H1 (cell line): ENCODE data around the gene MLN. TPM values are rescaled to one million over a fixed set of nuclear protein-coding genes. Genes with fewer than 3 reads are reported as not detected.
A peak's percentile ranks its signal among the peaks of the same experiment; 100 is the strongest.

ENCODE experiments used
- CTCF ChIA-PET: fragments of 300-600 bp; sonication (Branson Sonifier 250); formaldehyde crosslinking; loops from one replicate; lab custom pipeline; 2021; ENCODE audit not compliant: partially characterized antibody; lab: Charles Lee
- POLR2A ChIA-PET: fragments of 300-600 bp; sonication (Branson Sonifier 250); formaldehyde crosslinking; loops from one replicate; lab custom pipeline; 2021; ENCODE audit warnings: inconsistent platforms; ENCODE audit not compliant: partially characterized antibody; lab: Charles Lee
- DNase-seq, 2 experiments: peaks; one replicate each; pipeline versions ENCODE4 v3.0.0 to v3.0.0-alpha.2; 2010 to 2022; ENCODE audit warnings: low spot score in 2 of 2, low read depth in 1 of 2, mixed read lengths in 1 of 2
- FAIRE-seq: peaks from 2 replicates; lab custom pipeline; 2011; peaks lifted over from hg19 to GRCh38; lab: Jason Lieb, UNC
- H2AFZ ChIP-seq: 2 replicates; pipeline ENCODE4 v1.8.1; 2012; ENCODE audit warnings: low read length, inconsistent platforms
- H2AK5ac ChIP-seq: 2 replicates; pipeline ENCODE4 v1.6.1; 2013; ENCODE audit warnings: low read depth, low read length
- H2BK120ac ChIP-seq: replicated peaks from 2 replicates; pipeline ENCODE3; 2013; ENCODE audit warnings: low read depth, low read length, inconsistent platforms
- H2BK12ac ChIP-seq: 2 replicates; pipeline ENCODE4 v1.6.1; 2013; ENCODE audit warnings: low read depth, low read length
- H2BK15ac ChIP-seq: 2 replicates; pipeline ENCODE4 v1.6.1; 2013; ENCODE audit warnings: low read length
- H2BK20ac ChIP-seq: 2 replicates; pipeline ENCODE4 v1.6.1; 2013; ENCODE audit warnings: low read length
- H2BK5ac ChIP-seq: 2 replicates; pipeline ENCODE4 v1.6.1; 2013; ENCODE audit warnings: low read depth, low read length
- H3K14ac ChIP-seq: 2 replicates; pipeline ENCODE4 v1.6.1; 2013; ENCODE audit warnings: inconsistent platforms; ENCODE audit not compliant: insufficient read length
- H3K18ac ChIP-seq: 2 replicates; pipeline ENCODE4 v1.6.1; 2013; ENCODE audit warnings: low read length; ENCODE audit errors: extremely low read depth
- H3K23ac ChIP-seq: 2 replicates; pipeline ENCODE4 v1.6.1; 2013; ENCODE audit warnings: inconsistent platforms; ENCODE audit not compliant: insufficient read length
- H3K23me2 ChIP-seq: 2 replicates; pipeline ENCODE4 v1.6.1; 2013; ENCODE audit warnings: low read depth, low read length
- H3K27ac ChIP-seq: 2 replicates; pipeline ENCODE4 v1.6.1; 2011; ENCODE audit warnings: low read depth, low read length, inconsistent platforms
- H3K27me3 ChIP-seq, 4 experiments: replicated peaks in 1 of 4; 1 replicate in 1 of 4; 2 replicates in 3 of 4; pipeline versions ENCODE4 v1.6.1 to v1.8.1; 2011 to 2013; ENCODE audit warnings: low read length in 3 of 4, mild to moderate bottlenecking in 3 of 4, inconsistent platforms in 2 of 4, mixed read lengths in 2 of 4, moderate library complexity in 1 of 4; ENCODE audit not compliant: control insufficient read depth in 3 of 4, insufficient read depth in 3 of 4; ENCODE audit errors: extremely low read depth in 1 of 4
- H3K36me3 ChIP-seq, 4 experiments: 2 replicates each; pipeline versions ENCODE4 v1.6.1 to v1.8.1; 2011 to 2013; ENCODE audit warnings: mild to moderate bottlenecking in 4 of 4, low read length in 3 of 4, moderate library complexity in 2 of 4, control low read depth in 1 of 4, inconsistent platforms in 1 of 4; ENCODE audit not compliant: insufficient read depth in 4 of 4, control insufficient read depth in 2 of 4
- H3K4ac ChIP-seq: replicated peaks from 2 replicates; pipeline ENCODE3; 2013; ENCODE audit warnings: low read length, low read depth, mixed read lengths, inconsistent platforms; ENCODE audit not compliant: insufficient read length
- H3K4me1 ChIP-seq, 4 experiments: replicated peaks in 1 of 4; 1 replicate in 1 of 4; 2 replicates in 3 of 4; pipeline versions ENCODE4 v1.6.1 to v1.8.1; 2011 to 2013; ENCODE audit warnings: low read length in 3 of 4, inconsistent platforms in 2 of 4, mixed read lengths in 1 of 4; ENCODE audit not compliant: insufficient read depth in 4 of 4, control insufficient read depth in 3 of 4
- H3K4me2 ChIP-seq, 2 experiments: 2 replicates each; pipeline versions ENCODE4 v1.6.1 to v1.8.1; 2011 to 2013; ENCODE audit warnings: low read depth in 2 of 2, low read length in 2 of 2, control low read depth in 1 of 2, inconsistent platforms in 1 of 2, mild to moderate bottlenecking in 1 of 2; ENCODE audit not compliant: insufficient read depth in 1 of 2
- H3K4me3 ChIP-seq, 4 experiments: fragments of 200-600, 300-600 bp in 1 of 4; sonication (generic), shearing (Covaris generic), sonication (Bioruptor Twin) in 1 of 4; 2 replicates each; pipeline versions ENCODE4 v1.5.1 to v1.8.1; 2011 to 2016; ENCODE audit warnings: low read length in 4 of 4, low read depth in 3 of 4, control low read depth in 2 of 4, inconsistent platforms in 2 of 4, mild to moderate bottlenecking in 2 of 4, mixed read lengths in 1 of 4, moderate library complexity in 1 of 4; ENCODE audit not compliant: insufficient read depth in 2 of 4; ENCODE audit errors: extremely low read depth in 1 of 4
- H3K56ac ChIP-seq: replicated peaks from 2 replicates; pipeline ENCODE3; 2013; ENCODE audit warnings: low read depth, mild to moderate bottlenecking, mixed read lengths, low read length, inconsistent platforms; ENCODE audit not compliant: insufficient read length
- H3K79me1 ChIP-seq: 2 replicates; pipeline ENCODE4 v1.6.1; 2013; ENCODE audit warnings: low read depth, low read length, control low read depth
- H3K79me2 ChIP-seq, 2 experiments: 2 replicates each; pipeline versions ENCODE4 v1.6.1 to v1.8.1; 2012 to 2013; ENCODE audit warnings: low read length in 2 of 2, mild to moderate bottlenecking in 2 of 2, inconsistent platforms in 1 of 2; ENCODE audit not compliant: insufficient read depth in 2 of 2, control insufficient read depth in 1 of 2
- H3K9ac ChIP-seq, 4 experiments: replicated peaks in 1 of 4; 1 replicate in 1 of 4; 2 replicates in 3 of 4; pipeline versions ENCODE4 v1.6.1 to v1.8.1; 2011 to 2013; ENCODE audit warnings: low read depth in 3 of 4, low read length in 3 of 4, control low read depth in 2 of 4, mild to moderate bottlenecking in 2 of 4, moderate library complexity in 2 of 4, inconsistent platforms in 1 of 4; ENCODE audit errors: extremely low read depth in 1 of 4
- H3K9me3 ChIP-seq, 2 experiments: 2 replicates each; pipeline versions ENCODE4 v1.6.1 to v1.8.1; 2012 to 2013; ENCODE audit warnings: mild to moderate bottlenecking in 2 of 2, moderate library complexity in 2 of 2, control low read depth in 1 of 2, inconsistent platforms in 1 of 2, low read depth in 1 of 2, low read length in 1 of 2, mixed read lengths in 1 of 2; ENCODE audit not compliant: insufficient read depth in 2 of 2
- H4K20me1 ChIP-seq, 2 experiments: replicated peaks in 1 of 2; 2 replicates each; pipeline versions ENCODE3 to v1.8.1; 2011 to 2013; ENCODE audit warnings: inconsistent platforms in 2 of 2, low read length in 2 of 2, mild to moderate bottlenecking in 1 of 2; ENCODE audit not compliant: insufficient read depth in 2 of 2, control insufficient read depth in 1 of 2
- H4K5ac ChIP-seq: 2 replicates; pipeline ENCODE4 v1.6.1; 2013; ENCODE audit warnings: low read length, low read depth, mixed read lengths, inconsistent platforms; ENCODE audit not compliant: insufficient read length
- H4K8ac ChIP-seq: 2 replicates; pipeline ENCODE4 v1.8.0; 2013; ENCODE audit warnings: mild to moderate bottlenecking, moderate library complexity, low read length, inconsistent platforms; ENCODE audit not compliant: insufficient read depth; ENCODE audit errors: extremely low read depth
- H4K91ac ChIP-seq: replicated peaks from 2 replicates; pipeline ENCODE3; 2013; ENCODE audit warnings: low read length, mixed read lengths, inconsistent platforms; ENCODE audit not compliant: insufficient read length
- CBX8 ChIP-seq: fragments of 300-800, 300-1000 bp; sonication (generic); IDR thresholded peaks from 2 replicates; pipeline ENCODE4 v1.7.1; 2016; ENCODE audit warnings: low read depth, low read length, borderline replicate concordance
- CEBPB ChIP-seq: IDR thresholded peaks from 2 replicates; pipeline ENCODE4 v1.6.1; 2012; ENCODE audit warnings: low read depth, low read length
- CREB1 ChIP-seq: IDR thresholded peaks from 2 replicates; pipeline ENCODE4 v1.6.1; 2012; ENCODE audit warnings: inconsistent platforms
- HDAC2 ChIP-seq, 2 experiments: fragments of 300-600 bp in 1 of 2; sonication (generic) in 1 of 2; IDR thresholded peaks; 2 replicates each; pipeline ENCODE4 v1.6.1; 2011 to 2012; ENCODE audit warnings: low read depth in 2 of 2, low read length in 2 of 2, mild to moderate bottlenecking in 2 of 2, moderate library complexity in 2 of 2, borderline replicate concordance in 1 of 2, inconsistent platforms in 1 of 2
- JUND ChIP-seq: IDR thresholded peaks from 2 replicates; pipeline ENCODE4 v1.6.1; 2011; ENCODE audit warnings: mild to moderate bottlenecking, improper control_type of control experiment, low read length
- KDM5A ChIP-seq: fragments of 200-600 bp; IDR thresholded peaks from 2 replicates; pipeline ENCODE4 v1.7.1; 2012; ENCODE audit warnings: mild to moderate bottlenecking, low read length, inconsistent platforms, mixed read lengths
- PHF8 ChIP-seq: fragments of 200-600 bp; sonication (generic); conservative IDR thresholded peaks from 2 replicates; pipeline ENCODE4 v1.7.1; 2012; ENCODE audit warnings: low read depth, mild to moderate bottlenecking, inconsistent platforms, low read length, moderate library complexity
- RXRA ChIP-seq: IDR thresholded peaks from 2 replicates; pipeline ENCODE4 v1.6.1; 2011; ENCODE audit warnings: low read depth, mild to moderate bottlenecking, low read length, moderate library complexity; ENCODE audit not compliant: insufficient read depth
- SIRT6 ChIP-seq: IDR thresholded peaks from one replicate; pipeline ENCODE4 v1.7.1; 2012; ENCODE audit warnings: low read length, inconsistent platforms
- SUZ12 ChIP-seq: fragments of 200-600 bp; sonication (generic); IDR thresholded peaks from 2 replicates; pipeline ENCODE4 v1.6.1; 2012; ENCODE audit warnings: mild to moderate bottlenecking, inconsistent platforms, low read length, moderate library complexity, mixed read lengths
- TBP ChIP-seq: IDR thresholded peaks from 2 replicates; pipeline ENCODE4 v1.6.1; 2011; ENCODE audit warnings: low read depth, low read length, improper control_type of control experiment
- WGBS, 2 experiments: shearing (Covaris generic) in 1 of 2; methylation state at CpG; one replicate each; pipeline versions ENCODE4 v1.1.6 to v1.1.7; 2013 to 2015; ENCODE audit warnings: low lambda C conversion rate in 2 of 2, mixed read lengths in 2 of 2, inconsistent platforms in 1 of 2, low coverage in 1 of 2, missing lambda C conversion rate in 1 of 2; ENCODE audit not compliant: insufficient replicate concordance in 2 of 2, insufficient coverage in 1 of 2, insufficient read length in 1 of 2; ENCODE audit errors: extremely low coverage in 1 of 2, missing lambda C conversion rate in 1 of 2; 5-methylcytosine and 5-hydroxymethylcytosine counted together
- polyA plus RNA-seq, 7 experiments: library from polyadenylated mRNA; depleted of rRNA in 3 of 7; stranded (reverse) in 5 of 7; unstranded in 2 of 7; fragments of >200 nt in 5 of 7; fragments of 200-250 nt in 2 of 7; gene quantifications; 1 replicate in 5 of 7; 2 replicates in 1 of 7; 4 replicates in 1 of 7; pipeline versions ENCODE4 v1.2.1 to v1.2.3, GENCODE V29; 2011 to 2013; ENCODE audit warnings: missing spikeins in 2 of 7, mixed read lengths in 2 of 7
- total RNA-seq: library from RNA; stranded (reverse); fragmentation: NEBNext Ultra II Directional; extraction: Animal tissue kit (Norgen Biotek cat#: 25700); gene quantifications from 2 replicates; pipeline ENCODE4 v1.2.1, GENCODE V29; 2021
- TF ChIP-seq, protein P1 (sequence below): IDR thresholded peaks from 2 replicates; pipeline ENCODE4 v1.6.1; 2011; ENCODE audit warnings: low read length, improper control_type of control experiment

Gene MLN
- total and polyA plus RNA-seq, 2 of the 8 experiments (the other 6 are each of a cell fraction or from before 2014, with no cell fraction given) = not detected

GRCh38 chr6:33787346-33787953 lies 16.4 kb downstream of the MLN start:
- H2AK5ac ChIP-seq = peak overlapping the region; percentile 18; the same call in 1 of the 2 replicates
- H2AFZ ChIP-seq = no peak overlapping the region
- peak overlapping the region; percentile 76; the same call in 1 of the 2 replicates for H3K27ac ChIP-seq
- no peak for DNase-seq
- H2BK12ac ChIP-seq = peak overlapping the region; percentile 72; the same call in 1 of the 2 replicates
- ChIA-PET POLR2A (interaction anchor here (0.8 to 4.5 kb wide), 7 partner anchors 8 to 24 kb away, joined by 3 to 39 read pairs (median 5); no protein-coding TSS in a partner anchor), CTCF (interaction anchor here (0.8 to 2.2 kb wide), 13 partner anchors 9 to 355 kb away, joined by 3 to 11 read pairs (median 5); partner anchors contain the start of gene MLN)
- peaks cover 0 to 2% of the 10 kb centered on the region in 2 experiments for H4K20me1 ChIP-seq
- no peak overlapping the region for H4K91ac ChIP-seq
- peaks cover 18 to 61% (median 27%) of the 10 kb centered on the region in 4 experiments for H3K4me1 ChIP-seq
- no peak overlapping the region for H3K18ac ChIP-seq
- H2BK15ac ChIP-seq = no peak overlapping the region
- peaks cover 11 to 45% of the 10 kb centered on the region in 2 experiments for H3K79me2 ChIP-seq
- WGBS, 2 experiments = 71% methylated on average over 7 of the region's 7 CpGs; no CpG with 5 or more reads in 1 of the 2 experiments
- H3K27me3 ChIP-seq = no peaks in the 10 kb centered on the region
- no peak overlapping the region for H4K5ac ChIP-seq
- no peak overlapping the region for H3K4ac ChIP-seq
- no peak overlapping the region for H3K23ac ChIP-seq
- H3K79me1 ChIP-seq = peaks cover 8% of the 10 kb centered on the region
- no peak overlapping the region for H3K14ac ChIP-seq
- peak overlapping the region; percentile 59 to 94 (median 74) for H3K4me3 ChIP-seq
- no peaks in the 10 kb centered on the region for H3K9me3 ChIP-seq
- H3K23me2 ChIP-seq = peaks cover 2% of the 10 kb centered on the region
- H2BK20ac ChIP-seq = no peak overlapping the region
- H3K56ac ChIP-seq = no peak overlapping the region
- H2BK5ac ChIP-seq = peak overlapping the region; percentile 81; the same call in 1 of the 2 replicates
- no peak for FAIRE-seq
- no peak overlapping the region for H4K8ac ChIP-seq
- peaks cover 10 to 31% (median 20%) of the 10 kb centered on the region in 4 experiments for H3K36me3 ChIP-seq
- H3K9ac ChIP-seq = peak overlapping the region in 2 of 4 experiments; percentile 79 to 80; a peak in 2 of 7 replicates
- H2BK120ac ChIP-seq = no peak overlapping the region
- peak overlapping the region; percentile 83 to 93 for H3K4me2 ChIP-seq
- TF ChIP-seq TBP = no peak
- TF ChIP-seq KDM5A = no peak
- TF ChIP-seq, protein P1, sequence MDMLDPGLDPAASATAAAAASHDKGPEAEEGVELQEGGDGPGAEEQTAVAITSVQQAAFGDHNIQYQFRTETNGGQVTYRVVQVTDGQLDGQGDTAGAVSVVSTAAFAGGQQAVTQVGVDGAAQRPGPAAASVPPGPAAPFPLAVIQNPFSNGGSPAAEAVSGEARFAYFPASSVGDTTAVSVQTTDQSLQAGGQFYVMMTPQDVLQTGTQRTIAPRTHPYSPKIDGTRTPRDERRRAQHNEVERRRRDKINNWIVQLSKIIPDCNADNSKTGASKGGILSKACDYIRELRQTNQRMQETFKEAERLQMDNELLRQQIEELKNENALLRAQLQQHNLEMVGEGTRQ = no peak
- no peak for TF ChIP-seq CREB1
- no peak for TF ChIP-seq RXRA
- TF ChIP-seq CBX8 = no peak
- TF ChIP-seq CEBPB = no peak
- TF ChIP-seq SUZ12 = no peak
- TF ChIP-seq SIRT6 = no peak
- TF ChIP-seq HDAC2 (IDR thresholded peaks at IDR 0.05; ENCODE audit: borderline replicate concordance in 1 of 2, low read depth in 2 of 2, low read length in 2 of 2) = no peak
- TF ChIP-seq PHF8 = no peak
- no peak for TF ChIP-seq JUND
